Measurements from ENCODE around the gene PIP5K1C. TPM values are rescaled to one million over a fixed set of nuclear protein-coding genes. Genes with fewer than 3 reads are reported as not detected.

Gene PIP5K1C
- total RNA-seq, 2 donors from 2014 or later, result 31.3 to 45.8 TPM

GRCh38 chr19:3595521-3596061, 104.7 kb downstream of the PIP5K1C start:
- DNase-seq (ENCODE audit: low spot score), result no peak
- peaks cover 0 to 7% of the 10 kb centered on the region in 2 donors for H3K4me1 ChIP-seq

GRCh38 chr19:3593156-3593555, 107.1 kb downstream of the PIP5K1C start:
- Histone ChIP-seq H3K4me3 (no peak overlapping the region), H3K27me3 (no peaks in the 10 kb centered on the region), H3K9me3 (no peaks in the 10 kb centered on the region), H3K4me1 (peaks cover 0 to 7% of the 10 kb centered on the region in 2 donors), H3K36me3 (no peaks in the 10 kb centered on the region), H3K27ac (no peak overlapping the region)
- no peak for TF ChIP-seq CTCF (IDR thresholded peaks at IDR 0.05)
- no peak for DNase-seq (ENCODE audit: low spot score)

More at GRCh38 chr19:3595521-3596061, 104.7 kb downstream of the PIP5K1C start:
- Histone ChIP-seq H3K27ac (no peak overlapping the region), H3K9me3 (no peaks in the 10 kb centered on the region), H3K27me3 (no peaks in the 10 kb centered on the region), H3K36me3 (no peaks in the 10 kb centered on the region), H3K4me3 (no peak overlapping the region)
- no peak for TF ChIP-seq CTCF (IDR thresholded peaks at IDR 0.05)

- peaks cover 0 to 7% of the 10 kb centered on the region in 2 donors for H3K4me1 ChIP-seq
- H3K9me3 ChIP-seq, result no peaks in the 10 kb centered on the region
- H3K27me3 ChIP-seq, result no peaks in the 10 kb centered on the region
- no peak for DNase-seq (ENCODE audit: low spot score)
- no peak overlapping the region for H3K27ac ChIP-seq
- no peaks in the 10 kb centered on the region for H3K36me3 ChIP-seq
- no peak overlapping the region for H3K4me3 ChIP-seq
- no peak for TF ChIP-seq CTCF (IDR thresholded peaks at IDR 0.05)
These were observed 108.2 kb downstream of the PIP5K1C start for GRCh38 chr19:3591876-3592613.

- no peak for TF ChIP-seq CTCF (IDR thresholded peaks at IDR 0.05)
- H3K4me1 ChIP-seq, result peaks cover 0 to 15% of the 10 kb centered on the region in 2 donors
These were observed 109.1 kb downstream of the PIP5K1C start for GRCh38 chr19:3590991-3591659.

GRCh38 chr19:3589949-3590348, 110.3 kb downstream of the PIP5K1C start:
- peaks cover 3 to 6% of the 10 kb centered on the region in 2 donors for H3K27me3 ChIP-seq
- H3K4me1 ChIP-seq, result peaks cover 0 to 25% of the 10 kb centered on the region in 2 donors
- TF ChIP-seq CTCF (IDR thresholded peaks at IDR 0.05), result no peak
- H3K27ac ChIP-seq, result no peak overlapping the region
- no peak for DNase-seq (ENCODE audit: low spot score)
- no peaks in the 10 kb centered on the region for H3K9me3 ChIP-seq
- no peak overlapping the region for H3K4me3 ChIP-seq
- H3K36me3 ChIP-seq, result no peaks in the 10 kb centered on the region

More at GRCh38 chr19:3590991-3591659, 109.1 kb downstream of the PIP5K1C start:
- Histone ChIP-seq H3K27ac (no peak overlapping the region), H3K9me3 (no peaks in the 10 kb centered on the region), H3K27me3 (peaks cover 0 to 3% of the 10 kb centered on the region in 2 donors), H3K36me3 (no peaks in the 10 kb centered on the region), H3K4me3 (no peak overlapping the region)
- no peak for DNase-seq (ENCODE audit: low spot score)

All from right atrium auricular region (tissue), 2 donors.